GM18517 (cell line): ENCODE data around the gene THSD4.
"Not testable (repeated sequence)": the region's sequence is repeated elsewhere in the genome, so short reads cannot be mapped to it uniquely, and the experiment has no call there.

Experiments used
- ATAC-seq: cut with Tn5 transposase; IDR thresholded peaks from one replicate; pipeline ENCODE4 v1.9.1; 2021; ENCODE audit warnings: mild to moderate bottlenecking, moderate library complexity; ENCODE audit not compliant: unreplicated experiment

THSD4 gene

GRCh38 chr15:71659730-71660067, 544.4 kb downstream of the THSD4 start:
- ATAC-seq = no peak

GRCh38 chr15:71660501-71660900, 545.2 kb downstream of the THSD4 start:
- ATAC-seq = no peak

GRCh38 chr15:71662306-71662705, 547.0 kb downstream of the THSD4 start:
- ATAC-seq = no peak

- no peak for ATAC-seq
Measured at GRCh38 chr15:71664622-71665021, 549.4 kb downstream of the THSD4 start.

- ATAC-seq = no peak
Measured at GRCh38 chr15:71666763-71667620, 551.7 kb downstream of the THSD4 start.

GRCh38 chr15:71669688-71670087, 554.4 kb downstream of the THSD4 start:
- ATAC-seq = no peak

- ATAC-seq = not testable (repeated sequence)
Measured at GRCh38 chr15:71670222-71670621, 555.0 kb downstream of the THSD4 start.

GRCh38 chr15:71674354-71674753, 559.1 kb downstream of the THSD4 start:
- ATAC-seq = no peak

GRCh38 chr15:71677352-71677751, 562.1 kb downstream of the THSD4 start:
- ATAC-seq = no peak

GRCh38 chr15:71677766-71678165, 562.5 kb downstream of the THSD4 start:
- no peak for ATAC-seq

GRCh38 chr15:71678191-71678590, 562.9 kb downstream of the THSD4 start:
- ATAC-seq = no peak

GRCh38 chr15:71678605-71679004, 563.3 kb downstream of the THSD4 start:
- no peak for ATAC-seq

- ATAC-seq = no peak
Measured at GRCh38 chr15:71679223-71679792, 564.0 kb downstream of the THSD4 start.

- ATAC-seq = no peak
Measured at GRCh38 chr15:71679793-71680353, 564.6 kb downstream of the THSD4 start.

- no peak for ATAC-seq
Measured at GRCh38 chr15:71682001-71682400, 566.7 kb downstream of the THSD4 start.

GRCh38 chr15:71683411-71684274, 568.4 kb downstream of the THSD4 start:
- ATAC-seq = no peak

- no peak for ATAC-seq
Measured at GRCh38 chr15:71685420-71685993, 570.2 kb downstream of the THSD4 start.

- ATAC-seq = no peak
Measured at GRCh38 chr15:71686221-71687050, 571.2 kb downstream of the THSD4 start.

- ATAC-seq = no peak
Measured at GRCh38 chr15:71687902-71688508, 572.7 kb downstream of the THSD4 start.
